Parietal lobe (tissue), 2 donors: ENCODE measurements around the gene INTS14. TPM values are rescaled to one million over a fixed set of nuclear protein-coding genes. Genes with fewer than 3 reads are reported as not detected.

Experiments used
- small RNA-seq: library from RNA; depleted of rRNA; stranded (forward); fragments of <200 nt; gene quantifications from one replicate; pipeline ENCODE3, GENCODE V24; 2014; ENCODE audit warnings: low replicate concordance
- total RNA-seq: library from RNA; depleted of rRNA; stranded (reverse); fragments of >200 nt; gene quantifications from one replicate; pipeline ENCODE4 v1.2.3, GENCODE V29; 2014

INTS14 gene
- total RNA-seq = 25.7 TPM

DNA sequence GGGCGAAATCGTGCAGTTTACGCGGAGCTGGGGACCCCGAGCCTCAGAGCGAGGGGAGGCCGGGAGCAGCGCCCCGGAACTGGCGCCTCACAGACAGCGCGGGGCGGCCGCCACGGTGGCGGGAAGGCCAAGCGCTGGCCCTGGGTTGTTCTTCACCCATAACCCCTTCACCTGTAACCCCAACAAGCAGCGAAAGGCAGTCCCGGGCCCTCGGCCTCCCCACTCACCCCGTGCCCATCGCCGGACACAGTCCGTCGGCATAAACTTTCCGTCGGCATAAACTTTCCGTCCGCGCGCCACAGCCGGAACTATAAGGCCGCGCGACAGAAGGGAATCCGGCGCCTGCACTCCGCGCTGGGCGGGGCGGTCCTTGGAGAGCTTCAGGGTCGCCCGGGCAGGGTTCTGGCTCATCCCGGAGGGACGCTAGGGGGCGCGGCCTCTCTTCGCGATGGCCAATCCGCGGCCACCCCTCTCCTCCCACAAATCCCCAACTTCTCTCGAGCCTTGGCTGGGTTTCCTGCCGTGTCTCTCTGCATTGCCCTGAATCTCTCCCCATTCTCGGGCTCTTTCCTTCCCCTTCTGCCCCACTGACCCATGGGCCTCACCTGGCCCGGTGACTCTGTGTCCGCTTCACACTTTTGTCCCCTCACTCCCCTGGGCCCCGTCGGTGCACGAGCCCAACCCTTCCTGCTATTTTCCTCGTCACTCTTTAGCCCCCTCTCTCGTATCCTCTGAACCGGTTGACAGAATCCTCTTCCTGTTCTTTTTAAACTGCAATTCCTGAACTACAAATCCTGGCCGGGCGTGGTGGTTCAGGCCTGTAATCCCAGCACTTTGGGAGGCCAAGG, at the start of gene INTS14:
Gene INTS14 (minus strand): TSS at position 261 of the 848 bp plus-strand sequence. CDS start 3,751 bp downstream, outside the sequence.

DNA sequence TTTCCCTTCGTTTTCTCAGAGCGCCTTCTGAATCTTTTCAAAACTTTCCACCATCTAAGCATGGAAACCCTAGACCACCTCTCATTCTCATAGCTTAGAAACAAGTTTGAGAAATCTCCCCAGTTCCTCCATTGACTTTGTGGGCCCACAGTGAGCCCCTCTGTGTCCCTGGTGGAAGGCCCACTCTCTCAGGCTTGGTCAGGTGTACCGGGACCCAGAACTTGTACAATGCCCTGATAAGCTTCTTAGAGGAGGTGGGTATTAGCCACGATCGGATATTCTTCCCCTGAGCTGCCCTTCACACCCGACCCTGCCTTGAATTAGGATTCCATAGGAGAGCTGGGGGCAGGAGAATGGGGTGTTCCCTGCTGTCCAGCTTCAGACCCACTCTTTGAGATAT, 10.7 kb upstream of the INTS14 start, which contains the start of gene SLC24A1:
Gene SLC24A1 (plus strand): TSS at position 301 of the 400 bp plus-strand sequence. CDS start 2,143 bp downstream, outside the sequence.

GRCh38 chr15:65530318-65531111, 80.4 kb downstream of the INTS14 start, which contains the start of gene HACD3:
Gene HACD3 (plus strand): TSS chr15:65530463. CDS start chr15:65530632, 169 bp downstream.

Small RNA genes lying within 50 kb of the gene (small RNA-seq; reads per million reads assigned to genes)
- not detected for gene RNU6-19P

Other genes starting within 250 kb of the INTS14 start
- gene IGDCC3, start 233.1 kb downstream of the INTS14 start, total RNA-seq = 23.2 TPM
- 21.0 TPM for gene IGDCC4, start 188.2 kb downstream of the INTS14 start, total RNA-seq
- 81.1 TPM for gene DPP8, start 93.4 kb downstream of the INTS14 start, total RNA-seq
- 95.2 TPM for gene HACD3, start 80.7 kb downstream of the INTS14 start, total RNA-seq
- gene SLC24A1, start 10.8 kb upstream of the INTS14 start, total RNA-seq = 1.6 TPM
- gene DENND4A, start 181.2 kb upstream of the INTS14 start, total RNA-seq = 88.0 TPM